HepG2 (cell line): ENCODE measurements around the gene CASZ1. TPM values are rescaled to one million over a fixed set of nuclear protein-coding genes. Genes with fewer than 3 reads are reported as not detected.

Experiments
- ARID3A ChIP-seq: IDR thresholded peaks from 2 replicates; pipeline ENCODE4 v1.6.1; 2012; ENCODE audit warnings: low read depth, low read length, improper control_type of control experiment
- ARNTL ChIP-seq: sonication (generic); formaldehyde crosslinking; IDR thresholded peaks from 2 replicates; pipeline ENCODE4 v1.4.0; 2020; ENCODE audit warnings: mild to moderate bottlenecking, missing genetic modification reagents
- KMT2A ChIP-seq: sonication (generic); formaldehyde crosslinking; IDR thresholded peaks from 2 replicates; pipeline ENCODE4 v1.4.0; 2020; ENCODE audit warnings: missing genetic modification reagents
- NAIF1 ChIP-seq: sonication (generic); formaldehyde crosslinking; IDR thresholded peaks from 2 replicates; pipeline ENCODE4 v1.5.0; 2020; ENCODE audit warnings: mild to moderate bottlenecking, missing genetic modification reagents, borderline replicate concordance
- TRAFD1 ChIP-seq: sonication (generic); formaldehyde crosslinking; IDR thresholded peaks from 2 replicates; pipeline ENCODE4 v1.5.1; 2020; ENCODE audit warnings: missing genetic modification reagents, mild to moderate bottlenecking, borderline replicate concordance
- TRIM22 ChIP-seq: fragments of 450-650 bp; IDR thresholded peaks from 2 replicates; pipeline ENCODE4 v1.6.1; 2017
- WIZ ChIP-seq: sonication (generic); formaldehyde crosslinking; IDR thresholded peaks from 2 replicates; pipeline ENCODE4 v1.5.1; 2020; ENCODE audit warnings: mild to moderate bottlenecking, missing genetic modification reagents
- XRCC5 ChIP-seq: fragments of 200-400 bp; formaldehyde crosslinking; optimal IDR thresholded peaks from 2 replicates; pipeline ENCODE3; 2017; ENCODE audit warnings: mild to moderate bottlenecking, low read length
- ZNF180 ChIP-seq: sonication (generic); formaldehyde crosslinking; IDR thresholded peaks from 2 replicates; pipeline ENCODE4 v1.4.0; 2020; ENCODE audit warnings: low read depth, missing genetic modification reagents, borderline replicate concordance
- ZNF251 ChIP-seq: sonication (generic); formaldehyde crosslinking; IDR thresholded peaks from 2 replicates; pipeline ENCODE4 v1.9.0; 2021; ENCODE audit warnings: mild to moderate bottlenecking, missing genetic modification reagents
- ZNF607 ChIP-seq: sonication (generic); formaldehyde crosslinking; IDR thresholded peaks from 2 replicates; pipeline ENCODE4 v1.5.1; 2020; ENCODE audit warnings: missing genetic modification reagents, mild to moderate bottlenecking, borderline replicate concordance
- ZSCAN9 ChIP-seq: IDR thresholded peaks from 2 replicates; pipeline ENCODE4 v1.6.1; 2016; ENCODE audit warnings: borderline replicate concordance
- polyA plus RNA-seq, 8 experiments: library from polyadenylated mRNA; depleted of rRNA in 3 of 8; stranded (reverse) in 7 of 8; unstranded in 1 of 8; fragments of >200 nt; fragmentation: Illumina TruSeq in 4 of 8; extraction: Trizol in 4 of 8; gene quantifications; 2 replicates each; pipeline versions ENCODE4 v1.2.1 to v1.2.3, GENCODE V29; 2011 to 2016; ENCODE audit warnings: low read depth in 4 of 8, missing spikeins in 1 of 8, mixed read lengths in 1 of 8; ENCODE audit not compliant: insufficient read depth in 1 of 8
- total RNA-seq, 5 experiments: library from RNA; depleted of rRNA; stranded (reverse); fragments of >200 nt; fragmentation: Illumina TruSeq; extraction: Trizol; gene quantifications; 2 replicates each; pipeline ENCODE4 v1.2.3, GENCODE V29; 2016; ENCODE audit warnings: low read depth in 1 of 5
- TF ChIP-seq, protein P1 (sequence below): sonication (generic); formaldehyde crosslinking; IDR thresholded peaks from 2 replicates; pipeline ENCODE4; 2020; ENCODE audit warnings: missing genetic modification reagents, mild to moderate bottlenecking, borderline replicate concordance
- TF ChIP-seq, protein P2 (sequence below): IDR thresholded peaks from 2 replicates; pipeline ENCODE4 v1.6.1; 2016; ENCODE audit warnings: mild to moderate bottlenecking

CASZ1 gene
- total and polyA plus RNA-seq, 2 of the 13 experiments (the other 11 are each of a cell fraction or from before 2014, with no cell fraction given), result 1.9 to 3.7 TPM

DNA sequence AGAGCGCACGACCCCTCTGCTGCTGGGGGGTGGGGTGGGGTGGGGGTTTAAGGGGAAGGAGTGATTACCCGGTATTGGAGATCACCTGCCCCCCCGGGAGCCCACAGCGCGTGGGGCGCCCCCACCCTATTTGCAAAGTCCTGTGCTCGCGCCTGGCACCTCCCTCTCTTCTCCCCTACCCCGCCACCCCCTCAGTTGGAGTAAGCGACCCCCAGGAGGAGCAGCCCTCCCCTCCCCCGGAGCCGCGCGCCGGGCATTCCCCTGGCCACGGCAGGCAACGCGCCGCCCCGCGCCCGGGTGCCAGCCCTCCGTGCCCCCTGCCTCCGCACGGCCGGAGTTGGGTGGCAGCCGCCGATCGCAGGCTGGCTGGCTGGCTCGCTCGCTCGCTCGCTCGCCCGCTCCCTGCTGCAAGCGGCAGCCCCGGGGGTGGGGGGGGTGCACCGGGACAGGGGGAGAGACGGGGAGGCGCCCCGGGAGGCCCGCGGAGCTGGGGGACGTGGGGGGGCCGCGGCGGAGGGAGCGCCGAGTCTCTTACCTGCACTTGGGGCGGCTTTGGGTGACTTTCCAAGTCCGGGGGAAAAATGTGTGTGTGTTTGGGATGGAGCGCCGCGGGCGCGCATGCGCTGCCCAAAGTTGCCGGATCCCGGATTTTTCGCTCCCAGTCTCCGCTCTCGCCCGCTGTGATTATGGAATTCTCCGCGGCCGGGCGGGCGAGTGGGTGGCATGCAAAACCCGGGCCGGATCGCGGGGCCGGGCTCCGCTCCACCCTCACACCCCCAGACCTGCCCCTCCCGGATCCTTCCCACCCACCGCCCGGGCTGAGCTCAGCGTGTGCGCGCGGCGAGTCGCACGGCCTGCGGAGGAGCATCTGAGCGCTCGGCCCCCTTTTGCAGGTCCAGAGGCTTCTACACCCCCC is at the start of gene CASZ1 (continued):
- TF ChIP-seq, protein P1, sequence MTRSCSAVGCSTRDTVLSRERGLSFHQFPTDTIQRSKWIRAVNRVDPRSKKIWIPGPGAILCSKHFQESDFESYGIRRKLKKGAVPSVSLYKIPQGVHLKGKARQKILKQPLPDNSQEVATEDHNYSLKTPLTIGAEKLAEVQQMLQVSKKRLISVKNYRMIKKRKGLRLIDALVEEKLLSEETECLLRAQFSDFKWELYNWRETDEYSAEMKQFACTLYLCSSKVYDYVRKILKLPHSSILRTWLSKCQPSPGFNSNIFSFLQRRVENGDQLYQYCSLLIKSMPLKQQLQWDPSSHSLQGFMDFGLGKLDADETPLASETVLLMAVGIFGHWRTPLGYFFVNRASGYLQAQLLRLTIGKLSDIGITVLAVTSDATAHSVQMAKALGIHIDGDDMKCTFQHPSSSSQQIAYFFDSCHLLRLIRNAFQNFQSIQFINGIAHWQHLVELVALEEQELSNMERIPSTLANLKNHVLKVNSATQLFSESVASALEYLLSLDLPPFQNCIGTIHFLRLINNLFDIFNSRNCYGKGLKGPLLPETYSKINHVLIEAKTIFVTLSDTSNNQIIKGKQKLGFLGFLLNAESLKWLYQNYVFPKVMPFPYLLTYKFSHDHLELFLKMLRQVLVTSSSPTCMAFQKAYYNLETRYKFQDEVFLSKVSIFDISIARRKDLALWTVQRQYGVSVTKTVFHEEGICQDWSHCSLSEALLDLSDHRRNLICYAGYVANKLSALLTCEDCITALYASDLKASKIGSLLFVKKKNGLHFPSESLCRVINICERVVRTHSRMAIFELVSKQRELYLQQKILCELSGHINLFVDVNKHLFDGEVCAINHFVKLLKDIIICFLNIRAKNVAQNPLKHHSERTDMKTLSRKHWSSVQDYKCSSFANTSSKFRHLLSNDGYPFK (CRISPR knock-in tag), result no peak
- TF ChIP-seq ZSCAN9 (CRISPR knock-in tag) (no peak), WIZ (CRISPR knock-in tag) (no peak), TRAFD1 (CRISPR knock-in tag) (no peak), NAIF1 (CRISPR knock-in tag) (no peak), XRCC5 (peak; percentile 80), ZNF251 (CRISPR knock-in tag) (no peak), ARID3A (peak; percentile 52), ZNF607 (no peak), TRIM22 (no peak), ZNF180 (CRISPR knock-in tag) (no peak), KMT2A (CRISPR knock-in tag) (no peak), ARNTL (no peak)
- TF ChIP-seq, protein P2, sequence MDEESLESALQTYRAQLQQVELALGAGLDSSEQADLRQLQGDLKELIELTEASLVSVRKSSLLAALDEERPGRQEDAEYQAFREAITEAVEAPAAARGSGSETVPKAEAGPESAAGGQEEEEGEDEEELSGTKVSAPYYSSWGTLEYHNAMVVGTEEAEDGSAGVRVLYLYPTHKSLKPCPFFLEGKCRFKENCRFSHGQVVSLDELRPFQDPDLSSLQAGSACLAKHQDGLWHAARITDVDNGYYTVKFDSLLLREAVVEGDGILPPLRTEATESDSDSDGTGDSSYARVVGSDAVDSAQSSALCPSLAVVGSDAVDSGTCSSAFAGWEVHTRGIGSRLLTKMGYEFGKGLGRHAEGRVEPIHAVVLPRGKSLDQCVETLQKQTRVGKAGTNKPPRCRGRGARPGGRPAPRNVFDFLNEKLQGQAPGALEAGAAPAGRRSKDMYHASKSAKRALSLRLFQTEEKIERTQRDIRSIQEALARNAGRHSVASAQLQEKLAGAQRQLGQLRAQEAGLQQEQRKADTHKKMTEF, result peak; percentile 57; the same call in 1 of the 2 replicates
